Measurements from ENCODE around the gene DBP.

The DBP gene

DNA sequence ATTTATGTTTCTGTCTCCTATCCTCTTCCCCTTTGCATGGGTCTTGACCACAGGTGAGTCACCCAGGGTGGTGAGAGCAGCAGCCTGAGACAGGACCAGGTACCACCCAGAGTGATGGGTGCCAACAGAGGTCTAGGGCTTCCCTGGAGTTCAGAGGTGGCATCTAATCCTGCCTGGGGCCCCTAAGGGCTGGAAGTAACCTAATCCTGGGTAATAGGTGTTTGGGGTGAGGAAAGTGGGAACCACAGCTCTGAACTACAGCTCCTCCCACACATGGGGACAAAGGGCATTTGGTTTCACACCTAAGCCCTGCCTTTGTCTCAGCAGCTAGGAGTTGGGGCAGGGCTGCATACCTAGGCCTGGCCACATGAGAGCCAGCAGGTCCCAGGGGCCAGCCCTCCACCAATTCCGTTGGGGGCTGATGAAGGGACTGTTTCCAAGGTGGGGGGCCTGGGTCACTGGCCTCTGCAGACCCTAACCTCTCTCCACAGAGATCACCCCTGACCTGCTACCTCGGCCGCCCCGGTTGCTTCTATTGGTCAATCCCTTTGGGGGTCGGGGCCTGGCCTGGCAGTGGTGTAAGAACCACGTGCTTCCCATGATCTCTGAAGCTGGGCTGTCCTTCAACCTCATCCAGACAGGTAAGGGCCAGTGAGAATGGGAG is 9.8 kb downstream of the DBP start:
- peak; percentile 57 for DNase-seq

DNA sequence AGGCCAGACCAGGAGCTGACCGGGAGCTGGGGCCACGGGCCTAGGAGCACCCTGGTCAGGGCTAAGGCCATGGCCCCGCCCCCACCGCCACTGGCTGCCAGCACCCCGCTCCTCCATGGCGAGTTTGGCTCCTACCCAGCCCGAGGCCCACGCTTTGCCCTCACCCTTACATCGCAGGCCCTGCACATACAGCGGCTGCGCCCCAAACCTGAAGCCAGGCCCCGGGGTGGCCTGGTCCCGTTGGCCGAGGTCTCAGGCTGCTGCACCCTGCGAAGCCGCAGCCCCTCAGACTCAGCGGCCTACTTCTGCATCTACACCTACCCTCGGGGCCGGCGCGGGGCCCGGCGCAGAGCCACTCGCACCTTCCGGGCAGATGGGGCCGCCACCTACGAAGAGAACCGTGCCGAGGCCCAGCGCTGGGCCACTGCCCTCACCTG is 11.3 kb downstream of the DBP start:
- DNase-seq, result no peak

DNA sequence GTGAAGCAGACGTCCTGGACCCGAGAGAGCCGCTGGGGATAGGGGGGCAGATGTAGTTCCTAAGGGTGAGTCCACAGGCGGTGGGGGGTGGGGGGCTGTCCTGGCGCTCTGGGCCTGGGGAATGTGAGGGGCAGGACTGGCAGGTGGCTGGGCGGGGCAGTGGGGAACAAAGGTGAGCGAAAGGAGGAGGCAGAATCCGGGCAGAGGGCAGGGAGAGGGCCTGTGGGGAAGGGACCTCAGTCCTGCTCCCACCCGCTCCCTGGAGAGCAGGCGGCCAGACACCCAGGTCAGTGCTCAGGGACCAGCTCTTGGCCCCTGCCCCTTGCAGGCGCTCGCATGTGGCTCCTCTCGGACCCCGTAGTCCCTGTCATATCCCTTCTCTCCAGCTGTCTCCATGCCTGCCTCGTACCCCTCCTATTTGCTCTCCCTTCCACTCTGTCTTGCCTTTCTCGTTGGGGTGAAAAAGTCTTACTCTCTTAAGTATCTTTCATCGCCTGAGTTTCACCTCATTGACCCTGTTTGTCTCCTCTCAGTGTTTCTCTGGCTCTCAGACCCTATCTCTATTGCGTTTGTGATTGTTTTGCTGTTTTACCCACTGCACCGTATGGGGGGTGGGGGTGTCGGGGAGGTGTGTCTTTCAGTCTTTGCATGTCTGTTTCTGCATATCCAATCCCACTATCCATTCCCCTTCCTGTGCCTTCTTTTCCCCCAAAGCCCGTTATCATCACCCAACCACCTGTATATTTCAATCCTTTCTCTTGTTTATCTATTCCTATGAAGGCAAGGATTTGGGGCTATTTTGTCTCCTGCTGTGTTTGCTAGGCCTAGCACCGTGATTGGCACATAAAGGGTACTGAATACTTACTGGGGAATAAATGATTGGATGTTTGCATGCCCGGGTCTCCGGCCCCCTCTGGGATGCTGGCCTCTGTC is 12.1 kb downstream of the DBP start:
- no peak for DNase-seq

DNA sequence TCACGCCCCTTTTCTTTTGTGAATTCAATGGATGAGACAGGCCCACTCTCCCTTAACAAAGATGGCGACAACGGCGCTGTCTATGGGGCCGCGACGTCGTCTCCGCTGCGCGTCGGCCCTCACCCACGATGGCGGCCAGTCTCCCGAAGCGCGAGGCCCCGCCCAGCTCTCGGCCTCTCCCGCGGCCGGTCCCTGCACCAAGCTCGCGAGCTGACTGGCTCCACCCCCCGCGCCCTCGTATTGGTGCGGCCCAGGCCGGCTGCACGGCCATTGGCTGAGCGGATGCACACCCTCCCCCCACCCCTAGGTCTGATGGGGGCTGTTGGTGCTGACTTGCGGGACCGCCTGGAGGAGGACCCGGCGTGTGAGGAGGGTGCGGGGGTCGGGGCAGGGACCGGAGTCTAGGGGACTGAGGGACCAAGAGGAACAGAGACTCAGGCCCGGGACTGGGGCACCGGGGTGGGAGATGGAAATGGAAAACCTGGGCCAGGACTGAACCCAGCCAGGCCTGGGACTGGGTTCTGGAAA is 13.0 kb downstream of the DBP start:
- peak; percentile 95 for DNase-seq

DNA sequence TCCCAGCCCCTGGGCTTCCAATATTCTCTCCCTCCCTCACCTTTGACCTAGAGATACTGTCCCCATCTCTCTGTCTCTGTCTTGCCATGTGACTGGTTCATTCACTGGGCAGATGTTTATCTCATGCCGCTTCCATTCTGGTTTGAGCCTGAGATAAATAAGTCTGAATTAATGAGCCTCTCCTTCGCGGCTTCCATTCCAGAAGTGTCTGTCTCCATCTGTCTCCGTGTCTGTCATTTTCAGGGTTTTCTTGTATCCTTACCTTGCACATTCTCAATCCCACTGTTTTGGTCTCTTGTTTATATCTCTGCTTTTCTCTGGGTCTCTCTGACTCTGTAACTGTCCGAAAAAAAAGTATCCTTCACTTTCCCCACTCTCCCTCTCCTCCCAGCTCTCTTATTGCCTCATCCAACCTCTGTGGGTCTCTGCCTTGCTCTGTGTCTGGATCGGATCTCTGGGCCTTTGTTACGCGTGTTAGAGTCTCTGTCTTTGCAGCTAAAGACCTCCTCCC is 13.6 kb downstream of the DBP start:
- DNase-seq, result no peak

DNA sequence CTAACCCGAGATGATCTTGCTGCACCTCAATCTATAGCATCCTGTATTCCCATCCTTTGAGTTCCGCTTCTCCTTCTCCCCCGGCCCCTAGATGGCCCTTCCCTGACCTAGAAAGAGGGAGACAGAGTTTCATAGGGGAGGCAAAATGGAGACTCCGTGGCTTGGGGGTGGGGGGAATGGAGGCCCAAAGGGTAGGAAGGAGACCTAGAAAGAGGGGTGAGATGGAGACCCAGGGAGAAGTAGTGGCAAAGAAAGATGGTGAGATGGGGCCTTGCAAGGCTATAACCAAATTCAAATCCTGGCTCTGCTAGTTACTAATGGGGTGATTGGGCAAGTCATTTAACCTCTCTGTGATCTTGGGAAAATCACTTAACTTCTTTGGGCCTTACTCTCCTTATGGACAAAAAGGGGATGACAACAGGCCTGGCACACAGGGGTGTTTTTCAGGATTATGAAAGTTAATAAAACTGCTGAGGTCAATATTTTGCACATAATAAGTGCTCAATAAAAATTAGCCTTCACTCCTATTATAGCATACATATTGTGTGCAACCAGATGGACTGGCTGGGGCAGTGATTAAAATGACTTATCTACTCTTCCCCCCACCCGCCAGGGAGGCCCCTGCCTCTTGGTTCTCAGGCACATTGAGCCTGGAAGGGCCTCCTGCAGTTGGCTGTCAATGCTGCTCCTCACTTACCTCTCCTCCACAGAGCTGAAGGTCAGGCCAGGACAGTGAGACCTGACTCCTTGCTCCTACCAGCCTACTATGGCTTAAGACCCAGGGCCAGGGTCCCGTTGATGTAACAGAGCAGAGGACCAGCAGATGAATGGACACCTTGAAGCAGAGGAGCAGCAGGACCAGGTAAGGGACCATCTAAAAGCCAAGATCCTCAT is 17.2 kb downstream of the DBP start:
- DNase-seq, result no peak

DNA sequence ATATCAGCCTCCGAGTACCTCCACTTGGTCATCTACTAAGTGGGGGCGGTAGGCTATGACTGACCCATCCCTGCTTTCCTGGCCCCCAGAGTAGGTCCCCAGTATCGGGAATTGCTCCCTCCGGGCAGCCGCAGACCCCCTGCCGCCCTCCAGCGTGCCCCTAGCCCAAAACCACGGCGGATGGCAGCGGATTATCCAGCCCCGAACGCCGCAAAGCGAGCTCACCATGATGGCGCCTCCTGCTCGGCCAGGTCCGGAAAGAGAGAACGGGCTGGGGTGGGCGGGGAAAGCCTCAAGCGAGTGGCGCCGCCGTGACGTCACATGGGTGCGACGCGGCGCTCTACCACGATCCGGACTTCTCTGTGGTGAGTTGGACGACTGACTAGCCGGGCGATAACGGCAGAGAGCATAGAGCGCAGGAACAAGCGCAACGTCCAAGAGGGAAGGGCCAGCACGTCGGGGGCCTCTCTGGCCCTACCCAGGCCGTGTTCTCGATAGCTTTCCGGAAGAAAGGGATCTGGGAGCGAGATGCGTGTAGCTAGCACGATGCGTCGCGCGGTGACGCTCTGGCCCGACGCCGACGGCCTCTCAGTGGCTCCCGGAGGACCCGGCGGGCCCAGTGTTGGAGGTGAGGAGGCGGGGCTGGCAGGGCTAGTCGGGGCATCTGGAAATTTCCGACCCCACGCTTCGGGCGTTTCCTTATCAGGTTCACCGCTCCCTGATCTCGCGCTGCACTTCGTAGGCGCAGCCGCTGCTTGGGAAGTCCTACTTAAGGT is 18.1 kb downstream of the DBP start, which contains the start of the genes RPL18 and SPHK2:
Gene RPL18 (minus strand): TSS at position 263 of the 776 bp plus-strand sequence. CDS start 35 bp downstream, at position 228.
Gene SPHK2 (plus strand): TSS at position 591 of the 776 bp plus-strand sequence. CDS start 1,009 bp downstream, outside the sequence.
- DNase-seq, result peak; percentile 95

DNA sequence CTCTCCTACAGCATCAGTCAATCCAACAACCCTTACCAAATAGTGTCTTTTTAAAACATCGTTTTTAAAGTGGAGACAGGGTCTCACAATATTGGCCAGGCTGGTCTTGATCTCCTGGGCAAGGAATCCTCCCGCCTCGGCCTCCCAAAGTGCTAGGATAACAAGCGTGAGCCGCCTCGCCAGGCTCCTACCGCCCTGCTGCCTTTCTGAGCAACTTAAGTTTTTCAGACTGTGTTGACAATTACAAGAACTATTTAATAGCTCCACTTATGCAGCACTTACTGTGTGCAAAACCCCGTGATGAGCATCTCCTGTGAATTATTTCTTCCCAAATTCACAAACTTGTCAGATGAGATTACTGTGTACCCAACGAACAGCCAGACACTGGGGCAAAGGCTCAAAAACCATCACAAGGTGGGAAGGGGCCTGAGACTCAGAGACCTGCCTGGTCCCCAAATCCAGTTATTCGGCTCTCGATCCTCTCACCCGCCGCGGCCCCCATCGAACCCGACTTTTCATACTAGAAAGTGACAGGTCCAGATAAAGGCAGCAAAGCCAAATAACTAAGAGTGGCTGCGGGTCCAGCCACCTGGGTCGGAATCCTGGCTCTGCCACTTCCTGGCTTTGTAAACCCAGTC is 18.8 kb downstream of the DBP start:
- no peak for DNase-seq

DNA sequence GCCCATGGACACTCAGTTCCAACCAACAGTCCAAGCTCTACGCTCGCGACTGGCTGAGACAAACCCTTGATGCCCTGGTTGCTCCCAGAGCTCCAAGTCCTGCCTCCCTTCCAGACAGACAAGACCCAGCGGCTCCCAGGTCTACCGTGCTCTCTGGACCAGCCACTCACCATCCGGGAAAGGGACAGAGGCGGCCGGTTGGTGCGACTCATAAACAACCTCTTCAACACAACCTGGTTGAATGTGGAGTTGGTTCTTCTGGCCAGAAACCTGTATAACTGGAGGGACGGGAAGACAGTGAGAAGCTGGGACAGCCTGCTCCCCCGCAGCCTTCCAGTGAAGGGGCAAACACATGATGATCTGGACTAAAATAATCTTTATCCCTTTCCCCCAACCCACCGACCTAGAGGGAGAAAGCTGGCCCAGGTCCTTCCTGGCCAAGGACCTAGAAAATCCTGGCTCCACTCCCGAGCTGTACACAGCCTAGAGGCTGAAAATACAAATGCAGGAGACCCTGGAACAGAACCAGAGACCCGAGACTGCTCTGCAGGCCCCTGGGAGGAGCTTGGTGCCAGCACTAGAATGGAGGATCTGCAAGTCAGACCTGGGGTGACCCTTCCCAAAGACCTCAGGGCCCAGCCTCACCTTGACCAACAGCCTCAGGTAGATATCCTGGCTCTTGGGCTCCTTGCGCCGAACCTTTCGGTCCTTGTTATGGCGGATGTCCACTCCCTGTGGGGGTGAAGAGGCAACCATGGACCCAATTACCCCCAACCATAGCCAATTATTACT is 19.8 kb downstream of the DBP start:
- DNase-seq, result no peak

DNA sequence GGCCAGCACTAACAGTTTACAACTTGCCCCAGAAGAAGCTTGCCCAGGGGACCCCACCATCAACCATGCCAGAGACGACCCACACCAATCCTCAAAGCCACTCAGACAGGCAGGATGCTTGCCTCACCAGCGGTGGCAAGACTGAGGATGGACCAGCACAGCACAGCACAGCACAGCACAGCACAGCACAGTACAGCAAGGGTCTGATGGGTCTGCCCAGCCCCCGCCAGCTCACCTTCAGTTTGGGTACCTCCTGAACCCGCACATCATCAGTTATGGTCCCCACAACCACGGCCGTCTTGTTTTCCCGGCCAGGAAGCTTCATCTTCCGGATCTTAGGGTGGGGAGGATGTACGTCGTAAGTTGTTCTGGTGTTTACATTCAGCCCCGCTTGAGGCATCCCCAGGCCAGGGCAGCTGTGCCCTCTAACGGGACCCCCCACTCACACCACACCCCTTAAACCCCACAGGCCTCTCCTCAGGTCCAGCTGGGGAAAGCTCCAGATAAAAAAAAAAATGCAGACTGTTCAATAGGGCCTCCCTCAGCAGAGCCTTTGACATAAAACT is 20.6 kb downstream of the DBP start:
- DNase-seq, result no peak

DNA sequence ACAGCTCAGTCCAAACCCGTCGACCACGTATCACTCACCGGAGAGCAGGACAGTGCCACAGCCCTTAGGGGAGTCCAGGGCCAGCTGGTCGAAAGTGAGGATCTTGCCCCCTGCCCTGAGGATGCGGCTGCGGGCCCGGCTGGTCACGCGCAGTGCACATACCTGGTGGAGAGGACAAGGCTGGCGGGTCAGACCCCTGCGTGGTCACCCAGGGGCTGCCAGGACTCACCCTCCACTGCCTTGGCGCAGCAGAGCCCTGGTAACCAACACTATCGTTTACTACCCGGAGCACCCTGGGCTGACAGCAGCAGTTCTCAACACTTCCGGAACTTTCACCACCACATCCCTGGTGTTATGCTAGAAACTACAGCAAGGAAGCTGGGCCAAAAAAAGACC is 21.1 kb downstream of the DBP start:
- no peak for DNase-seq

DNA sequence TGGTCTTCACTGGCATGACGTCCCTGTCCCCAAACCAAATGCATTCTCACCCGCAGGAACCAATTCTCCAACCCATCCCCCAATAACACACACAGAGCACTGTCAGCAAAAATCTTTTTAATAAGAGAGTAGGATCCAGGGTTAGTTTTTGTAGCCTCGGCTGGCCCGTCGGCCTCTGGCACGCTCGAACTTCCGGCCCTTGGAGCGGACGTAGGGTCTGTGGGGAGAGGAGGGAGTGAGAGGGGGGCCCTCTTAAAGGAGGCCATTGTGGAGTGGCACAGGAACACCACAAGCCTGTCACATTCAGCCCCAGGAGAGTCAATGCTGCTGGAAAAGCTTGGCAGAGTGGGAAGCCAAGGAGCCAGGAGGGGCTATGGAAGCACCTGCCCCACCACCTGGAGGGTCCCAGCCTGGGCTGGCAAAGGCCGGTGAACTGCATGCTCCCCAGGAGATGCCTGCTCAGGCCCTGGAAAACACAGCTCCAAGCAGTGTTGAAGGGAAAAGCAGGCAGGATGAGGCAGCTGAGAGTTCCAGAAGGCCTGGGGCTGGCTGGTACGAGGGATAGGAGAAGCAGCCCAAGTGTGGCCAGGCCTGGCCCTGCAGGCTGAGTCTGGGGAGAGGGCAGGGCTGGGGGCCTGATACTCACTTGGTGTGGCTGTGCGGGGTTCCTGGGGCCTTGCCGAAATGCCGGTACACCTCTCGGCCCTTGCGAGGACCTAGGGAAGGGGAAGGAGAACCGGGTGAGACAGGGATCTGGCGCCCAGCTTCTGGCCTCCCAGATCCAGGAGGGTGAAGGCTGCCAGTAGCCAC is 21.7 kb downstream of the DBP start:
- no peak for DNase-seq

DNA sequence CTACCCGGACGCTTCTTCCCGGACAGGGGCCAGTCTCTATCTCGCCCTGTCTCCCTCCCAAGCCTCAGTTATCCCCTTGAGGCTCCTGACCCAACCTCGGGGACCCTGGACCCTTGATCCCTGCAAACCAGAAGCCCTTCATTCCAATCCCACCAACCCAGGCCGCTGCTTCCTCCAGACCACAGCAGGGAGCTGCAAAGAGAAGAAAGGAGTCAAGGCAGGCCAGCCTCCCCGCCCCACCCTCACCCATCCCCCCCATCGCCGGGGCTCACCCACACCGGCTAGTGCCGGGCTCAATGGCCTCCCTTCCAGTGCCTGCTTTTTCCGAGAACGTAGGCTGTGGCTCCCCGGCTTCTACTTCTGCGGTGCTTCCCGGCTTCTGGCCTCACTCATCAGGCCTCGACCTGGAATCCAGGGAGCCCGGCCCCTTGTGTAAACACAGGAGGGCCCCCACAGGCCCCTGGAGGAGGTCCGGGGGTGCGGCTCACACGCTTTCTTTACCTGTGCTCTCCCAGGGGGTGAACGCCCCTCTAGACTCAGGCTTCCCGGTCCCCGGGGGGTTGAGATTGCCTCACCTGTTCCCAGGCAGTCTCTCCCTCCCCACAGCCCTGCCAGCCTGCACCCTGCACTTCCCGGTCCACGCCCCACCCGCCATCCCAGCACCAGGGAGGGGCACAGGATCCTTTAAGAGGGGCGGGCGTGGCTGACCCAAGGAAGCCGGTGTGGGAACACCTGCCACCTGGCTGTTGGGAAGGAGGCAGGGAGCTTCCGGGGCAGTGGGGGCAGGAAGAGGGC is 22.5 kb downstream of the DBP start, which contains the start of gene FAM83E:
Gene FAM83E (minus strand): TSS at position 641 of the 795 bp plus-strand sequence. CDS start 1,704 bp downstream, outside the sequence.
- DNase-seq, result no peak

DNA sequence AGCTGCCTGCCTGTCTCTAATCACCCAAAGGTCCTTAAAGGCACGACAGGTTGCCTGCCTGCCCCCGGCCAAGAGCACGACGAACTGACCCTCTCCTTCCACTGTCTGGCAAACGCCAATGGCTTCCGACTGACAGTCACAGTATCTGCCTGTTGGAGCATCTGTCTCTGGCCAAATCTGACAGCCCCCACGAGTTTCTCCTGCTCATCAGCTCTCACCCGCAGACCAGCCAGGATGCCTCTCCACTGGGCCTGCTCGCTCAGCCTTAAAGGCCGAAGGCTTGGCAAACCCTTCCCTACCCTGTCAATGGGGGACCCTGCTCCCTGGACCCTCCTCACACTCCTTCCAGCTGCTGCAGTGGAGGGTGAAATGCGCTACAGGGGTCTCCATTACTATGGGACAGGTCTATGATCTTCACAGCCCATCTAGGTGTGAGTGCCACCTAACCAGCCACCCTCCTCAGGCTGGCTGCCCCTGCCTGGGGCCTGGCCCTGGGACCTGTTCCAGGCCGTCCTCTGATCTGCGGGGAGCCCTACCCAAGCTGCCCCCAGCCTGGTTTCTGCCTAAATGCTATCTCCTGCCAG is 23.2 kb downstream of the DBP start:
- DNase-seq, result no peak

DNA sequence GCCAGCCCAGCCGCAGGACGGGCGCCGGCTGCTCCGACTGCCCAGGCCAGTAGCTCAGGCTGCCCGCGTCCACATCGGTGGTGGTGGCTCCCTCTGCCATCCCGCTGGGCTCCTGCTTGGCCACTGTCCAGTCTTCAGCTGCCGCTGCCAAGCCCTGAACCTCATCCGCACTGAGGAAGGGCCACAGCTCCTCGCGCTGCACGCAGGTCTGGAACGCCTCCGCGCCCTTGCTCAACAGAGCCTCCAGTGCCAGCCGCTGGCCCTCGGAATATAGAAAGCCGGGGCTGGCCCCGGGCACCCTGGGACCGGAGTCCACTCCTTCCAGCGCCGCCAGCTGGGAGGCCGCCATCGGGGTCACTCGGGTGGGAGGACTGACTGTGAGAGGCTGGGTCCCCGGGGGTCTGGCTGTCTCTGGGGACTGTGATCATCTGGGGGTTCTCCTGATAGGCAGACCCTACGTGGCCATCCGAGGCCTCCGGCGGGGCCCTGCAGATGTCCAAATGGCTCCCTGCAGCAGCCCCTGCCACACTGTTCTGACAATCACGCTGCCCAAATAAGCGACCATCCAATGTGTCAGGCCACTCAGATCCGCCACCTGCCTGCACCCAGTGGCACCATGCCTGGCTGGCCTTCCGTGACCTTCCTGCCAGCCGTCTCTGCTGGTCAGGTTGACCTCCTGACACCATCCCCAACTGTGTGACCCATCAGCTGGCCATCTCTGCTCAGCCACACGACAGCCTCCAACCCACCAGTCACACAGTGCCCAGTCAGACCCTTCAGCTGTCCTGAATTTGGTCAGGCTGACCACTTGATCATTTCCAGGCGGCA is 23.9 kb downstream of the DBP start:
- no peak for DNase-seq

DNA sequence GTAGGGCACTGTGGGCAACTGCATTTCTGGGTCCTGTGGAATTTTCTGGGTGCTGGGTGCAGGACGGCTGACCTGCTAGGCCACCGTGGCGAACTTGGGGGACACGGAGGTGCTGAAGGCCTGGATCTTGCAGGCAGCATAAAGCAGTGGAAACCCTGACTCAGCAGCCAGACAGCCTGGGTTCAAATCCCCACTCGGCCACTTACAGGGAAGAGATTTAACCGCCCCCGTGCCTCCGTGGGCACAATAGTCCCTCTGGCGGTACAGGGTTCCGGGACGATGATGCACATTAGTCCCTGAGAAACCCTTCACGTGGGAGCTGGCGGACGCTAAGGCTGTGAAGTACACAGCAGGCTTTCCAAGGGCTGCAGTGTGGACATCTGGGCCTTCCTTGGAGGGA is 25.3 kb downstream of the DBP start:
- no peak for DNase-seq
